ENCODE data around the gene BACE1. TPM values are rescaled to one million over a fixed set of nuclear protein-coding genes. Genes with fewer than 3 reads are reported as not detected.
A peak's percentile ranks its signal among the peaks of the same experiment; 100 is the strongest.
"Not testable (repeated sequence)": the region's sequence is repeated elsewhere in the genome, so short reads cannot be mapped to it uniquely, and the experiment has no call there.

BACE1 gene
- total and polyA plus RNA-seq, 4 donors: 5.1 to 30.7 (median 13.2) TPM

DNA sequence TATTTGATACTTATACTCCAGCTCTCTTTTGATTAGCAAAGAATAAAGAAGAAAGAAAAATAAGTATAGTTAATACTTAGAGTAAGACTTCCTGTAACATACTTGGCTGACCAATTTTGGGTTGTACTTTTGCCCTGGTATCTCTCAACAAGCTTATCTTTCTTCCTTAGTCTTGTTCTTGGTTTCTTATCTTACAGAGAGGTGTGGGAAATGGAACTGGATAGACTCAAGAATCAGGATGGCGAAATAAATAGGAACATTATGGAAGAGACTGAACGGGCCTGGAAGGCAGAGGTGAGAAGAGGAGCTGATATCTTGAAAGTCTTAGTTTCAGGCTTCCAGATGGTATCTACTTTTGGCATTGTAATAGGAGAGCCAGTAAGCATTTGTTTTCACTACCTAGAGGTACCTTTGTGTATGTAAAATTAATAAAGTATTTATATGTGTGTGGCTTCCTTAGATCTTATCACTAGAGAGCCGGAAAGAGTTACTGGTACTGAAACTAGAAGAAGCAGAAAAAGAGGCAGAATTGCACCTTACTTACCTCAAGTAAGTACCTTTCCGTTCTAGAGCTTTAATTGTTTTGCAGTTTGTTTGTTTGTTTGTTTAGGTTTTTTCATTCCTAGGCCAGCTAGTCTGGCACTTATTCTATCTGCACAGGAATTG, 36.2 kb downstream of the BACE1 start:
- Histone ChIP-seq H3K36me3 (ENCODE audit: control insufficient read depth in 4 of 4, insufficient read depth in 4 of 4, low read length in 4 of 4) (peaks cover 18 to 32% (median 23%) of the 10 kb centered on the region in 4 donors), H3K27ac (ENCODE audit: low read depth in 1 of 2, low read length in 1 of 2) (no peak overlapping the region), H3K9ac (ENCODE audit: insufficient read depth in 1 of 2, low read length in 2 of 2) (no peak overlapping the region), H3K4me1 (ENCODE audit: control insufficient read depth in 5 of 5, insufficient read depth in 5 of 5, low read length in 5 of 5) (peaks cover 0 to 2% (median 0%) of the 10 kb centered on the region in 5 donors), H3K27me3 (ENCODE audit: control insufficient read depth in 3 of 3, insufficient read depth in 3 of 3, low read length in 2 of 3) (no peaks in the 10 kb centered on the region), H3K4me3 (no peak overlapping the region), H3K9me3 (ENCODE audit: control insufficient read depth in 4 of 4, insufficient read depth in 3 of 4, low read length in 3 of 4) (no peaks in the 10 kb centered on the region)
- TF ChIP-seq, protein P1, sequence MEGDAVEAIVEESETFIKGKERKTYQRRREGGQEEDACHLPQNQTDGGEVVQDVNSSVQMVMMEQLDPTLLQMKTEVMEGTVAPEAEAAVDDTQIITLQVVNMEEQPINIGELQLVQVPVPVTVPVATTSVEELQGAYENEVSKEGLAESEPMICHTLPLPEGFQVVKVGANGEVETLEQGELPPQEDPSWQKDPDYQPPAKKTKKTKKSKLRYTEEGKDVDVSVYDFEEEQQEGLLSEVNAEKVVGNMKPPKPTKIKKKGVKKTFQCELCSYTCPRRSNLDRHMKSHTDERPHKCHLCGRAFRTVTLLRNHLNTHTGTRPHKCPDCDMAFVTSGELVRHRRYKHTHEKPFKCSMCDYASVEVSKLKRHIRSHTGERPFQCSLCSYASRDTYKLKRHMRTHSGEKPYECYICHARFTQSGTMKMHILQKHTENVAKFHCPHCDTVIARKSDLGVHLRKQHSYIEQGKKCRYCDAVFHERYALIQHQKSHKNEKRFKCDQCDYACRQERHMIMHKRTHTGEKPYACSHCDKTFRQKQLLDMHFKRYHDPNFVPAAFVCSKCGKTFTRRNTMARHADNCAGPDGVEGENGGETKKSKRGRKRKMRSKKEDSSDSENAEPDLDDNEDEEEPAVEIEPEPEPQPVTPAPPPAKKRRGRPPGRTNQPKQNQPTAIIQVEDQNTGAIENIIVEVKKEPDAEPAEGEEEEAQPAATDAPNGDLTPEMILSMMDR (IDR thresholded peaks at IDR 0.05; ENCODE audit: control extremely low read depth, extremely low read depth): no peak
- ATAC-seq (ENCODE audit: insufficient read depth, low FRiP score) (no peak), DNase-seq (no peak)
- WGBS, 2 donors: 66 to 74% methylated on average over 4 of the region's 4 CpGs

DNA sequence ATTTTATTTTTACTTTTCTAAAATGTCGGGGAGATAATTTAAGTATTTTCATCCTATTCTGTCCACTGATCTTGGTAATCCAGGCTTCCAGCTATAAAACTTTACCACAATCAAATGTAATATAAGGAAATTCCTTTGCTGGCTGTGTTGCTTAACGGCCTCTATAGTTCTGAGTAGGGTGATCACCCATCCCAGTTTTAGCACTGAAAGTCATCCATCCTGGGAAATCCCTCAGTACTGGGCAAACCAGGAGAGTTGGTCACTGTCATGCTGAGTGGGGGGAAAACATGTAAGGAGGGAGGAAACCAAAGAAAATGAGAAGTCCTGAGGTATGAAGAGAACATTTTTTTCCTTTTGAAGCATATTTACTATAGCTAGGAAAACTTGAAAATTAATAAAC, 37.7 kb downstream of the BACE1 start:
- ATAC-seq (ENCODE audit: insufficient read depth, low FRiP score): no peak
- TF ChIP-seq, protein P1 (IDR thresholded peaks at IDR 0.05; ENCODE audit: control extremely low read depth, extremely low read depth): no peak
- no peaks in the 10 kb centered on the region for H3K9me3 ChIP-seq (ENCODE audit: control insufficient read depth in 4 of 4, insufficient read depth in 3 of 4, low read length in 3 of 4)
- no peak overlapping the region for H3K9ac ChIP-seq (ENCODE audit: insufficient read depth in 1 of 2, low read length in 2 of 2)
- peaks cover 0 to 2% (median 0%) of the 10 kb centered on the region in 5 donors for H3K4me1 ChIP-seq (ENCODE audit: control insufficient read depth in 5 of 5, insufficient read depth in 5 of 5, low read length in 5 of 5)
- H3K27me3 ChIP-seq (ENCODE audit: control insufficient read depth in 3 of 3, insufficient read depth in 3 of 3, low read length in 2 of 3): no peaks in the 10 kb centered on the region
- H3K4me3 ChIP-seq: no peak overlapping the region
- WGBS, 2 donors: 93 to 95% methylated on average over 2 of the region's 2 CpGs
- no peak overlapping the region for H3K27ac ChIP-seq (ENCODE audit: low read depth in 1 of 2, low read length in 1 of 2)
- peaks cover 13 to 24% (median 18%) of the 10 kb centered on the region in 4 donors for H3K36me3 ChIP-seq (ENCODE audit: control insufficient read depth in 4 of 4, insufficient read depth in 4 of 4, low read length in 4 of 4)
- DNase-seq: no peak

DNA sequence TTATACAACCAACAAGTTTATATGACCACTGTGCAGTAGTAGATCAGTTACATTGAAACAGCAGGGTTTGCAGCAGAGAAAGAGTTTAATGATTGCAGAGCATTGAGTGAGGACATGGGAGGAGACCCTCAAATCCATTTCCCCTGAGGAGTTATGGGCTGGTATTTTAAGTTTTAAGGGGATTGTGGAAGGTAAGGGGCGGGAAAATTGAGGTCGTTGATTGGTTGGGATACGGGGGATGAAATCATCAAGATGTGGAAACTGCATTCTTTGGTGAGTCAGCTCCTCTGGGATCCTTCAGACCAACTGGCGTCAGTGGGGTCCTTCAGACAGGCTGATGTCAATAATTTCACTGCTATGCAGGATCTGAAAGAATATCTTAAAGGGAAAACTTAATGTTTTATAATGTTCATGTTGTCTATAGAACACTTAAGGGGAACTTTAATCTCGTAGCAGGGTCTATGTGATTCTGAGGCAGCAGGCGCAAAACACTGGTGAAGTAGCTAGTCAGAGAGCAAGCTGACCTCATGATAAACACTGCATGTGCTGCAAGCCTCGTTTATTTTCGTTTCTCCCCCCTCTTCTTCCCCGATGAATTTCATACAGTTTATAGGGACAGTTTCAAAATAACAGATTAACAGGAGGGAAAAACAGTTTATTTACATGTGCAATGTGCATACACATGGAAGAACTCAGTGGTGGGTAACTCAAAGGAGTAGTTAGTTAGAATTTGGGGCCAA, 42.3 kb downstream of the BACE1 start:
- no peaks in the 10 kb centered on the region for H3K9me3 ChIP-seq (ENCODE audit: control insufficient read depth in 4 of 4, insufficient read depth in 3 of 4, low read length in 3 of 4)
- no peak overlapping the region for H3K4me3 ChIP-seq
- no peaks in the 10 kb centered on the region for H3K4me1 ChIP-seq (ENCODE audit: control insufficient read depth in 5 of 5, insufficient read depth in 5 of 5, low read length in 5 of 5)
- TF ChIP-seq, protein P1 (IDR thresholded peaks at IDR 0.05; ENCODE audit: control extremely low read depth, extremely low read depth): no peak
- H3K36me3 ChIP-seq (ENCODE audit: control insufficient read depth in 4 of 4, insufficient read depth in 4 of 4, low read length in 4 of 4): peaks cover 2 to 8% (median 3%) of the 10 kb centered on the region in 4 donors
- H3K27me3 ChIP-seq (ENCODE audit: control insufficient read depth in 3 of 3, insufficient read depth in 3 of 3, low read length in 2 of 3): no peaks in the 10 kb centered on the region
- no peak overlapping the region for H3K27ac ChIP-seq (ENCODE audit: low read depth in 1 of 2, low read length in 1 of 2)
- WGBS, 2 donors: 79 to 90% methylated on average over 9 of the region's 9 CpGs
- no peak overlapping the region for H3K9ac ChIP-seq (ENCODE audit: insufficient read depth in 1 of 2, low read length in 2 of 2)
- DNase-seq: peak in 1 of 3 donors; percentile 10
- no peak for ATAC-seq (ENCODE audit: insufficient read depth, low FRiP score)

DNA sequence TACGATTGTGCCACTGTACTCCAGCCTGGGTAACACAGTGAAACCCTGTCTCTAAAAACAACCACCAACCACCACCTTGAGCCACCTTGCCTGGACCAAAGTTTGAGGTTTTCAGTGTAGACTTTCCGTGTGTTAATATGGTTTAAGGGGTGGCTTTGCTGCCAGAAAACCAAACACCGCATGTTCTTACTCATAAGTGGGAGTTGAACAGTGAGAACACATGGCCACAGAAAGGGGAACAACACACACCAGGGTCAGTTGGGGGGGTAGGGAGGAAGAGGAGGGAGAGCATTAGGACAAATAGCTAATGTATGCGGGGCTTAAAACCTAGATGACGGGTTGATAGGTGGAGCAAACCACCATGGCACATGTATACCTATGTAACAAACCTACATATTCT, 43.9 kb downstream of the BACE1 start:
- 96 to 97% methylated on average over 5 of the region's 5 CpGs for WGBS, 2 donors
- not testable (repeated sequence) for H3K36me3 ChIP-seq (ENCODE audit: control insufficient read depth in 4 of 4, insufficient read depth in 4 of 4, low read length in 4 of 4); ATAC-seq (ENCODE audit: insufficient read depth, low FRiP score); H3K4me1 ChIP-seq (ENCODE audit: control insufficient read depth in 5 of 5, insufficient read depth in 5 of 5, low read length in 5 of 5); H3K9me3 ChIP-seq (ENCODE audit: control insufficient read depth in 4 of 4, insufficient read depth in 3 of 4, low read length in 3 of 4); H3K4me3 ChIP-seq; H3K27me3 ChIP-seq (ENCODE audit: control insufficient read depth in 3 of 3, insufficient read depth in 3 of 3, low read length in 2 of 3); H3K27ac ChIP-seq (ENCODE audit: low read depth in 1 of 2, low read length in 1 of 2); DNase-seq; H3K9ac ChIP-seq (ENCODE audit: insufficient read depth in 1 of 2, low read length in 2 of 2)

Data from lung (tissue), 12 donors.